Measurements from ENCODE around the gene C10orf62. TPM values are rescaled to one million over a fixed set of nuclear protein-coding genes. Genes with fewer than 3 reads are reported as not detected.
A peak's percentile ranks its signal among the peaks of the same experiment; 100 is the strongest.

C10orf62 gene
- total and polyA plus RNA-seq, 8 donors = 0.12 to 1.9 (median 0.61) TPM

GRCh38 chr10:97570146-97570788 is 19.3 kb upstream of the C10orf62 start:
- intact Hi-C loops (cut with DNase I) = loop anchor here in 1 of 3 donors (10.0 kb wide), 1 partner anchor 155 kb away; no protein-coding TSS in a partner anchor
- Histone ChIP-seq H3K4me3 (no peak overlapping the region), H3K9me3 (no peaks in the 10 kb centered on the region), H3K27me3 (no peaks in the 10 kb centered on the region), H3K4me1 (peaks cover 0 to 5% (median 0%) of the 10 kb centered on the region in 3 donors), H3K36me3 (peaks cover 0 to 6% (median 0%) of the 10 kb centered on the region in 3 donors), H3K27ac (no peak overlapping the region)
- ATAC-seq (no peak), FAIRE-seq (no peak), DNase-seq (peak in 2 of 6 donors; percentile 50 to 70)
- no peak for TF ChIP-seq CTCF (IDR thresholded peaks at IDR 0.05)
- WGBS, 2 donors = 91 to 93% methylated on average over 33 of the region's 33 CpGs

- DNase-seq (peak in 2 of 6 donors; percentile 42 to 66), ATAC-seq (no peak), FAIRE-seq (no peak)
- H3K9me3 ChIP-seq = no peaks in the 10 kb centered on the region
- H3K36me3 ChIP-seq = peaks cover 0 to 6% (median 0%) of the 10 kb centered on the region in 3 donors
- intact Hi-C loops (cut with DNase I) = loop anchor here in 1 of 3 donors (10.0 kb wide), 1 partner anchor 154 kb away; no protein-coding TSS in a partner anchor
- no peak overlapping the region for H3K27ac ChIP-seq
- H3K4me3 ChIP-seq = no peak overlapping the region
- H3K27me3 ChIP-seq = no peaks in the 10 kb centered on the region
- no peak for TF ChIP-seq CTCF (IDR thresholded peaks at IDR 0.05)
- WGBS, 2 donors = 71 to 73% methylated on average over 5 of the region's 5 CpGs
- H3K4me1 ChIP-seq = peaks cover 0 to 5% (median 0%) of the 10 kb centered on the region in 3 donors
These were observed 18.6 kb upstream of the C10orf62 start for GRCh38 chr10:97570789-97571471.

GRCh38 chr10:97571622-97572021 is 17.9 kb upstream of the C10orf62 start:
- no peak for FAIRE-seq
- ATAC-seq = peak in 3 of 4 donors; percentile 8 to 47 (median 34)
- H3K4me3 ChIP-seq = no peak overlapping the region
- H3K27me3 ChIP-seq = no peaks in the 10 kb centered on the region
- intact Hi-C loops (cut with DNase I) = loop anchor here in 1 of 3 donors (10.0 kb wide), 1 partner anchor 153 kb away; no protein-coding TSS in a partner anchor
- peak in 2 of 6 donors; percentile 21 to 31 for DNase-seq
- 75 to 81% methylated on average over 3 of the region's 3 CpGs for WGBS, 2 donors
- TF ChIP-seq CTCF (IDR thresholded peaks at IDR 0.05) = no peak
- H3K27ac ChIP-seq = peak overlapping the region in 2 of 4 donors; percentile 23 to 24
- H3K36me3 ChIP-seq = peaks cover 0 to 6% (median 0%) of the 10 kb centered on the region in 3 donors
- H3K4me1 ChIP-seq = peaks cover 0 to 5% (median 0%) of the 10 kb centered on the region in 3 donors
- H3K9me3 ChIP-seq = no peaks in the 10 kb centered on the region

GRCh38 chr10:97572214-97572989 is 17.1 kb upstream of the C10orf62 start, which contains the start of gene ANKRD2:
Gene ANKRD2, plus strand, starts transcription at chr10:97572779. Its CDS starts 10 bp downstream, at chr10:97572789.
- no peak for FAIRE-seq
- WGBS, 2 donors = 61 to 64% methylated on average over 15 to 16 of the region's 16 CpGs
- peak; percentile 60 to 88 (median 86) for ATAC-seq
- no peaks in the 10 kb centered on the region for H3K27me3 ChIP-seq
- H3K9me3 ChIP-seq = no peaks in the 10 kb centered on the region
- peaks cover 0 to 5% (median 0%) of the 10 kb centered on the region in 3 donors for H3K4me1 ChIP-seq
- DNase-seq = peak; percentile 70 to 89 (median 82)
- intact Hi-C loops (cut with DNase I) = loop anchor here in 1 of 3 donors (10.0 kb wide), 1 partner anchor 152 kb away; no protein-coding TSS in a partner anchor
- peak within 1 kb of the TSS in 2 of 4 donors; percentile 23 to 24 for H3K27ac ChIP-seq
- H3K4me3 ChIP-seq = no peak within 1 kb of the TSS
- H3K36me3 ChIP-seq = peaks cover 0 to 6% (median 0%) of the 10 kb centered on the region in 3 donors
- TF ChIP-seq CTCF (IDR thresholded peaks at IDR 0.05) = peak; percentile 73 to 83 (median 78)

All from pancreas (tissue), 10 donors.